ENCODE results near the gene C3.

Gene C3

DNA sequence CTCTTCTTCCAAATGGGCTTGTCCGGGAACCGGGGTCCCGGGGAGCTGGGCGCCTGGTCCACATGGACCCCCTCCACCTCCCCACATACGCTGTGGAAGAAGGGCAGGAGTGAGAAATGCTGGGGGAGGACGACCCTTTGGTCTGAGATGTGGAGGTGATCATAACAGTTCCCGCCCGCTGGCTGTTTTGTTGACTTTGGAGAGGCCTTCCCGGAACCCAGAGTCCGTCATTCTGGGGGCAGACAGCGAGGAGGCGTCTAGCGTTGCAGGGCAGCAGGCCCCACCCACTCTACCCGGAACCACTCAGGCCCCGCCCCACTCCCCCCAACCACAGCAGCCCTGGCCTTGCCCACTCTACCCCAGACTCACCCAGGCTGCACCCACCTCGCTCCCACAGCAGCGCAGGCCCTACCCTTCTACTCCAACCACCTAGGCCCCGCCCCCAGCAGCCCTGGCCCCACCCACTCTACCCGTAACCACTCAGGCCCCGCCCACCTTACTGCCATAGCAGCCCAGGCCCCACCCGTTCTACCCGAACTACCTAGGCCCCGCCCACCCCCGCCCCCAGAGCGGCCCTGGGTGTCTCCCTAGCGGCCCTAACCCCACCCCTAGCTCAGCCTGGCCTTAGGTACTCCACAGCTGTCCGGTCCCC lies 9.8 kb upstream of the C3 start:
- peak; percentile 61 for DNase-seq

- DNase-seq: no peak
Observed at GRCh38 chr19:6729573-6730152, 9.2 kb upstream of the C3 start.

DNA sequence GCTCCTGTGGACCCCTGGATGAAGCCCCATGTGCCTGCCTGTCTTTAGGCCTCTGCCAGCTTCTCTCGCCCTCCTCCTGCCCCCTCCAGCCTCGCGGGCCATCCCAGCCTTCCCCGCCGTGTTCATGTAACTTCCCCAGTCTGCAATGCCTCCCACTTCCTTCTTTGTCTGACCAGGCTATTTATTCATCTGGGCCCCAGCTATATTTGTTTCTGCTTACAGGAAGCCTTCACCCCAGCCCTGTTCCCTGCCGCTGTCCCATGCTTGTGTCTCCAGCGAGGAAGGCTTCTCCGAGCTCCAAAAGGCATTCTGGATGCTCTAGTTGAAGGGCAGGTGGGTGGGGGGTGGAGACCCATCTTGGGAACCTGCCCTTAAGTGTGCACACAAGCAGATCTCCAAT lies 7.9 kb upstream of the C3 start:
- no peak for DNase-seq

DNA sequence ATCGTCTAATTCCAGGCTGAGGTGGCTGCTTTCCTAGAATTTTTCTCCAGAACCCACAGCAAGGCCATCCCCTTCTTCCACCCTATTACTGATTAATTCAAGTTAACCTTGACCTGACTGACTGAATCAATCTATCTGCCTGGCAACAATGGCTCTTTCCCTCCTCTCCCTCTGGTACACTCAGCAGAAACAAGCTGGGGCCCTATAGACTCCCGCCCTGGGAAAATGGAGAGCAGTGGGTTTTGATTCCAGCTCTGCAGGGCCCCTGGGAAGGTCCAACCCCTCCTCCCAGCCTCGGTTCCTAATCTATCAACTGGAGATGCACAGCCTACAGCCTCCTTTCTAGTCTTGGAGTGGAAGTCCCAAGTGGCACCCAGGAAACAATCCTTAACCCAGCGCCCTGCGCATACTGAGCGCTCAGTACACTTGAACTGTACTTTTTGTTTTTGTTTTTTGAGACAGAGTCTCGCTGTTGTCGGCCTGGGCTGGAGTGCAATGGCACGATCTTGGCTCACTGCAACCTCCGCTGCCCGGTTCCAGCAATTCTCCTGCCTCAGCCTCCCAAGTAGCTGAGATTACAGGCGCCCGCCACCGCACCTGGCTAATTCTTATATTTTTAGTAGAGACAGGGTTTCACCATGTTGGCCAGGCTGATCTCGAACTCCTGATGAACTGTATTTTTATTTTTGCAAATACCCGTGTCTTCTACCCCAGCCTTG lies 5.2 kb upstream of the C3 start:
- DNase-seq: no peak

DNA sequence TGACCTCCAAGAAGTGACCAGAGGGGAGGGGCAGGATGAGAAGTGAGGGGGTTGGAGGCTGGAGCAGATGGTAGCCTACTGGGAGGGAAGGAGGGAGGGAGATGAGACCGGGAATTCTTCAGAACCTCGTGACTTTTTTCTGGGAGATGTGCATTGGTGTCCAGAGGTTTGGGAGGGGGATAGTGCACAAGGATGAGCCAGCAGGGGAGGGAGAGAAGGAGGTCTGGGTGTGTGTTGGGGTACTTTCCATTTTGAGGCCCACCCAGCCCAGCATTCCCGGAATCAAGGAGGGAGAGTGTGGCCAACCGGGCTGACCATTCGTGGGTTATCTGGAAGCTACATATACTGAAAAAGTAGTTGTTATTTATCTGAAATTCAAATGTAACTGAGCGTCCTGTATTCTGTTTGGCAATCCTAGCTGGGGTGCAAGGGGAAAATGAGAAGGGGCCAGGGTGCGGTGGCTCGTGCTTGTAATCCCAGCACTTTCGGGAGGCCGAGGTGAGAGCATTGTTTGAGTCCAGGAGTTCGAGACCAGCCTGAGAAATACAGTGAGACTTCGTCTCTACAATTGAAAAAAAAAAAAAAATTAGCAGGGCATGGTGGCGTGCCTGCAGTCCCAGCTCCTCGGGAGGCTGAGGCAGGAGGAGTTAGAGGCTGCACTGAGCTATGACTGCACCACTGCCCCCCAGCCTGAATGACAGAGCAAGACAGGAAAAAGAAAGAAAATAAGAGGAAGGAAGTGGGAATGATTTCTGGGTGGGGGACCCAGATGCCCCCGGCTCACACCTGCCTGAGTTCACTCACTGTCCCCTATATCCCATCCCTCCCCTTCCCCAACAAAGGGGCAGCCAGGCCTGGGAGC lies 4.4 kb upstream of the C3 start:
- no peak for DNase-seq

- no peak for DNase-seq
Observed at GRCh38 chr19:6723738-6724137, 3.3 kb upstream of the C3 start.

DNA sequence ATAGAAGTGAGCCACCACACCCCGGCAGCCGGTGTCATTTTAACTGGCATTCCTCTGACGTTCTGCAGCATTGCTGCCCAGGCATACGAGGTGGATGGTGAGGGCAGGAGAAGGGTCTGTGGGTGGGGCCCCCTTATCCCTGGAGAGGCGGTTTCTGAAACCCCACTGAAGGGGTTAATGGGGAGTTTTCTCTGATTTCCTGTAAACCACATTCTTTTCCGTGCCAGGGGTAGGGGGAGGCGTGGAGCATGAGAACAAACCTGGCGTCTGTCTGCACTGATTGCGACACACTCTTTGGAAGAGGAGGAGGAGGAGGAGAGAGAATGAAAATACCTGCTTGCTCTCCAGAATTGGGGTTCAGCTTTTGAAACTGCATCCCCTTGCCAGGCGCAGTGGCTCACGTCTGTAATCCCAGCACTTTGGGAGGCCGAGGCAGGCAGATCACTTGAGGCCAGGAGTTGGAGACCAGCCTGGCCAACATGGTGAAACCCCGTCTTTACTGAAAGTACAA lies 2.7 kb upstream of the C3 start:
- no peak for DNase-seq

GRCh38 chr19:6721773-6722172 lies 1.3 kb upstream of the C3 start:
- no peak for DNase-seq

DNA sequence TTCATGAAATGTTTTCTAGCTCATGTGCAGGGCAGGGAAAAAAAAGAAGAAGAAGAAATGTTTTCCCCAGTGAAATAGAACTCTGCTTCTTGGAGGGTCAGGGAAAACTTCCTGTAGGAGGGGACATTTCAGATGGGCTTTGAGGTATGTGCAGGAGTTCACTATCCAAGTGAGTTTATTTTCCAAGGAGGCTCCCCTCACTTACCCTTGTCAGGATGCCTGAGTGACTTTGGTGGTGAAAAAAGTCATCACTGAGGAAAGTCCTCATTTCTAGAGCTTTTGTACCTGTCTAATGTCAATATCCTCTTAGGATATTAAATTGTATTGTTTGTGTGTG lies 656 bp upstream of the C3 start:
- no peak for DNase-seq

- no peak for DNase-seq
Observed at GRCh38 chr19:6719992-6720368, 470 bp downstream of the C3 start.

- DNase-seq: no peak
Observed at GRCh38 chr19:6719540-6719861, 949 bp downstream of the C3 start.

DNA sequence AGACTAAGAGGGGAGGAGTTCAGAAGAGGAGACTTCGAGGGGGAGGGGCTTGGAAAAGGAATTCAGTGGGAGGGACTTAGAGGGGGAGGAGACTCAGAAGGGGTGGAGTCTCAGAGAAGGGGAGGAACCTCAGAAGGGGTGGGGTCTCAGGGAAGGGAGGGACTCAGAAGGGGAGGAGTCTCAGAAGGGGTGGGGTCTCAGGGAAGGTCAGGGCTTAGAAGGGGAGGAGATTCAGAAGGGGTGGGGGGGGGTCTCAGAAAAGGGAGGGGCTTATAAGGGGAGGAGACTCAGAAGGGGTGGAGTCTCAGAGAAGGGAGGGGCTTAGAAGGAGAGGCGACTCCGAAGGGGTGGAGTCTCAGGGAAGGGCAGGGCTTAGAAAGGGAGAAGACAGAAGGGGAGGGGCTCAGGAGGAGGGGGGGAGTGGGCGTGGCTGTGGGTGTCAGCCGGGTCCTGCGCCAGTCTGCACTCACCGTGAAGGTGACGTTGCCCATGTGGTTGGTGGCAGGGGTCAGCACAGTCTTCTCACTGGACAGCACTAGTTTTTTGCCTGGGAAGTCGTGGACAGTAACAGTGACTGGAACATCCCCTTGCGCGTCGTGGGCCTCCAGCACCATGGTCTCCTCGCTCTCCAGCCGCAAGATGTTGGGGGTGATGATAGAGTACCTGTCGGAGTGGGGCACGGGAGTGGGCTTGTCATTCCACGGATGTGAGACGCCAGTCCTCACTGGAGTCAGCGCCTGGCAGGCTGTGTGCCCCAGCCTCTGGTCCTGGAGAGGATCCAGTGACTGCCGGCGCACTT lies 1.5 kb downstream of the C3 start:
- peak; percentile 37 for DNase-seq

- no peak for DNase-seq
Observed at GRCh38 chr19:6718111-6718740, 2.2 kb downstream of the C3 start.

DNA sequence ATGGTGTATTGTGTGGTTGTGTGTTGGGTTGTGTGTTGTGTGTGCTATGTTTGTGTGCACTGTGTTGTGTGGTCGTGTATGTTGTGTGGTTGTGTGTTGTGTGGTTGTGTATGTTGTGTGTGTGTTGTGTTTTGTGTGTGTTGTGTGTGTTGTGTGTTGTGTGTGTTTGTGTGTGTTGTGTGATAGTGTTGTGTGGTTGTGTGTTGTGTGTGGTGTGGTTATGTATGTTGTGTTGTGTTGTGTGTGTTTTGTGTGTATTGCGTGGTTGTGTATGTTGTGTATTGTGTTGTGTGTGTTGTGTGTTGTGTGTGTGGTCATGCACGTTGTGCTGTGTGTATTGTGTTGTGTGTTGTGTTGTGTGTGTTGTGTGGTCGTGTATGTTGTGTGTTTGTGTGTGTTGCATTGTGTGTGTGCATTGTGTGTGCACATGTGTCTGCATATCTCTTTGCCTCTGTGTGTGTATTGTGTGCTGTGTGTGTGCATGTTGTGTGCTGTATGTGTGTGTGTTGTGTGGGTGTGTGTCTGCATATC lies 2.9 kb downstream of the C3 start:
- DNase-seq: no peak

- no peak for DNase-seq
Observed at GRCh38 chr19:6717036-6717435, 3.4 kb downstream of the C3 start.

- DNase-seq: no peak
Observed at GRCh38 chr19:6716610-6716970, 3.9 kb downstream of the C3 start.

- DNase-seq: no peak
Observed at GRCh38 chr19:6714749-6715555, 5.5 kb downstream of the C3 start.

GRCh38 chr19:6713773-6714692 lies 6.4 kb downstream of the C3 start:
- DNase-seq: no peak

DNA sequence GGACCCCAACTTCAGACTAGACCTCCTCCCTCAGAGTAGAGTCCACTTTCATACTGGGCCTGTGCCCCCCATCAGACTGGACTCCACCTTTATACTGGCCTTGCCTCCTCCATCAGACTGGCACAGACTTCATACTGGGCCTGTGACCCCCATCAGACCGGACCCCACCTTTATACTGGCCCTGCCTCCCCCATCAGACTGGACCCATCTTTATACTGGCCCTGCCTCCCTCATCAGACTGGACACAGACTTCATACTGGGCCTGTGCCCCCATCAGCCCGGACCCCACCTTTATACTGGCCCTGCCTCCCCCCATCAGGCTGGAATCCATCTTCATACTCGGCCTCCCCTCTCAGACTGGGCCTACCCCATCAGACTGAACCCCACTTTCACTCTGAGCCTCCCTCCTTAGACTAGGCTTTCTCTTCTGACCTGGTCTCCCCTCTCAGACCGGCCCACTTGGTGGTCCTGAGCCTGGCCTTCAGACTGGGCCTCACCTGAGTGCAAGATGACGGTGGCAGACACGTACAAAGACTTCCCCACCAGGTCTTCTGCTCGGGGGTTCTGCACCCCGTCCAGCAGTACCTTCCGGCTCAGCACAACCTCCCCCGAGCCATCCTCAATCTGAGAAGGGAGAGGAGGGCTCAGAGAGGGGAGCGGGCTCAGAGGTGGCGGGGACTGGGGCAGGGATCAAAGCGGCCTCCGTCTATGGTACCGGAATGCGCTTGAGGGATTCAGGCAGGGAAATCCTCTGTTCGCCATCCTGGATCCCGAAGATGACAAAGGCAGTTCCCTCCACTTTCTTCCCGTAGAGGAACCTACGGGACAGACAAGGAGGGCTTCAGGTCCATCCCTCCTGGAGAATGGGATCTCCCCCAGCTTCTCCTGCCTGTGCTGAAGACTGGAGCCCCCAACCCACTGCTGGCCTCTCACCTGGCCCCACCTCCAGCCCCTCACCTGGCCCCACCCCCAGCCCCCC lies 7.5 kb downstream of the C3 start:
- no peak for DNase-seq
